HG02938 (cell line): Measurements from ENCODE around the gene WDR74.
"Not testable (repeated sequence)": the region's sequence is repeated elsewhere in the genome, so short reads cannot be mapped to it uniquely, and the experiment has no call there.

ENCODE experiments used
- ATAC-seq: cut with Tn5 transposase; IDR thresholded peaks from one replicate; pipeline ENCODE4 v1.9.1; 2021; ENCODE audit warnings: mild to moderate bottlenecking, moderate library complexity; ENCODE audit not compliant: unreplicated experiment

The WDR74 gene

DNA sequence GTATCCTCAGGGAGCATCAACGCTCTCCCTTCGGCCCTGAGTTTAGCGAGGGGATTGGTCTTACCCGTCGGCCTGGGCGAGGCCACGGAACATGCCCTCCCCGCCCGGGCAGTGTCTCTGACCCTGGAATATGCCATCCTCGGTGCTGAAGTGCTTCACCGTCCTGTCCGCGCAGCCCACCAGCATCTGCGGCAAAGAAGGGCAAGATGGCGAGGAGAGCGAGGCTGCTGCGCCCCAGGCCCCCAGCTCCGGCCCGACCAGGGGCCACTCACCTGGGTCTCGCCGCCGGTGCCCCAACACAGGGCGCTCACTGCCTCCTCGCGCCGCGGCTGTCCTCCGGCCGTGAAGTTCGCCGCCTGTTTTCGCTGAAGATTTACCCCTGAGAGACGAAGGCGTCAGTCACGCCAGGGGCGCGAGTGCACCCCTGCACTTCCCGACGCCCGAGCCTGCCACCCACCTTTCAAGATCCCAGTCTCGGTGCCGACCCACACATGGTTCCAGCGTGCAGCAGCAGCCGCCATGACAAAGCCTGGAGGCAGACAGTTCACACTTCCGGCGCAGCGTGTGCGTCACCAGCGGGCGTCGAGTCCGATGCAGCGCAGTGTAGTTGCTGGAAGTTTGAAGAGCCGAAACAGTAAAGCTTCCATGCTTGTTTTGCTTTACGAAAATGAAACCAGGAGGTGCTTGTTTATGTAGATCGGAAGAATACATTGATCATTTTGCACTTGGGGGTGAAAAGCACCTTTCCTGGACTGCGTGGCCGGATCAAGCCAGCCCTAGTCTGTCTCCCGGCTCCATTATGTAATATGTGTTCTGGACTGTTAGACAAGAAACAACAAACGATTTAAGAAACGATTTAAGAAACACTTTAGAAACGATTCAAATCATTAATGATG, at the start of gene WDR74:
TSS of gene WDR74 (minus strand) at position 541 of the 896 bp plus-strand sequence. CDS start at position 521, 20 bp downstream.
- ATAC-seq, result peak; percentile 44

DNA sequence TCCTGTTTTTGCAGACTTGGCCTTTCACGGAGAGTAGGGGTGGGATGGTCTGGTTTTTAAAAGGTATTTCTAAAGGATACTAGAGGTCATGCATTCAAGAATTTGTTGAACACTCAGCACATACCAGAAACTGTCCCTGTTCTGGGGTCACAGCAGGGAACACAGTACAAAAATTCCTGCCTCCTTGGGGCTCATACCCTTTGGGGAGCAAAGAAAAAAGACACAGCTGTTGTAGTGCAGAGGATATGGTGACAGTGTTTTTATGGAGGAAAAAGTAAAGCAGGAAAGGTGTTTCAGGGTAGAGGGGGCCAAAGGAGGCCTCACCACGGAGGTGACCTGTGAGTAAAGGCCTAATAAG, 49.7 kb upstream of the WDR74 start:
- no peak for ATAC-seq

DNA sequence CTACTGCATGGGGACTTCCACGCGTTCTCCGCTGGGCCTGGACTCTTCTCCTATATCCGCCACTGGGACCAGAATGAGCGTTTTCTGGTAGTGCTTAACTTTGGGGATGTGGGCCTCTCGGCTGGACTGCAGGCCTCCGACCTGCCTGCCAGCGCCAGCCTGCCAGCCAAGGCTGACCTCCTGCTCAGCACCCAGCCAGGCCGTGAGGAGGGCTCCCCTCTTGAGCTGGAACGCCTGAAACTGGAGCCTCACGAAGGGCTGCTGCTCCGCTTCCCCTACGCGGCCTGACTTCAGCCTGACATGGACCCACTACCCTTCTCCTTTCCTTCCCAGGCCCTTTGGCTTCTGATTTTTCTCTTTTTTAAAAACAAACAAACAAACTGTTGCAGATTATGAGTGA, 49.0 kb upstream of the WDR74 start:
- ATAC-seq, result no peak

DNA sequence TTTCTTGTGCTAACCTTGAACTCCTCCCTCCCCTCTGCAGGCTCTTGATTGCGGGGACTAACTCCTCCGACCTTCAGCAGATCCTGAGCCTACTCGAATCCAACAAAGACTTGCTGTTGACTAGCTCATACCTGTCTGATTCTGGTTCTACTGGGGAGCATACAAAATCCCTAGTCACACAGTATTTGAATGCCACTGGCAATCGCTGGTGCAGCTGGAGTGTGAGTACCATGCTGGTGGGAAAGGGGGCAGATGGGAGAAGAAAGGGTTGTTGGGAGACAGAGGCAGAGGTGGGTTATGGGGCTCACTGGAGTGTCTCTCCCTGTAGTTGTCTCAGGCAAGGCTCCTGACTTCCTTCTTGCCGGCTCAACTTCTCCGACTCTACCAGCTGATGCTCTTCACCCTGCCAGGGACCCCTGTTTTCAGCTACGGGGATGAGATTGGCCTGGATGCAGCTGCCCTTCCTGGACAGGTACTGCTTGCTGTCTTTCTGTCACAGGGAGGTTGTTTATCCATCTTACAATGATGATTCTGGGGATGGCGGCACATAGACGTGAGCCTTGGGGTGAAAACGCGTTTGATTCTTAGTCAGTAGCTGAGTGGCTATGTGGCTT, 45.9 kb upstream of the WDR74 start:
- ATAC-seq, result no peak

DNA sequence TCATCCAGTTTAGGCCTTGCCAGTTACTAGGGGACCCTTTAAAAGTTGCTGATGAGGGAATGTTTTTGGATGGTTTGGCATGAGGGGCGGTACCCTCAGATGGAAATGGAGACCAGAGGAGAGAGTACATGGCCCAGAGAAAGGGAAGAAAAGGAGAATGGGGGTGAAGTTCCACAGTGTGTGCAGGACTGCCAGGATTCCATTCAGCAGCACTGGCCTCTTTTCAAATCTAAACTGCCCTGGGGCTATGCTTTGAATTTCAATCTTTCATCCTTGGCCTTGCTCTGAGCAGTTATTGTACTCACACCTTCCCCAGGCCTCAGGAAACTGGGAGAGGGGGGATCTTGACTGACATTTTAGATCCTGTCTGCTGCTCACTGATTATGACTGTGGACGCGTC, 44.3 kb upstream of the WDR74 start:
- no peak for ATAC-seq

DNA sequence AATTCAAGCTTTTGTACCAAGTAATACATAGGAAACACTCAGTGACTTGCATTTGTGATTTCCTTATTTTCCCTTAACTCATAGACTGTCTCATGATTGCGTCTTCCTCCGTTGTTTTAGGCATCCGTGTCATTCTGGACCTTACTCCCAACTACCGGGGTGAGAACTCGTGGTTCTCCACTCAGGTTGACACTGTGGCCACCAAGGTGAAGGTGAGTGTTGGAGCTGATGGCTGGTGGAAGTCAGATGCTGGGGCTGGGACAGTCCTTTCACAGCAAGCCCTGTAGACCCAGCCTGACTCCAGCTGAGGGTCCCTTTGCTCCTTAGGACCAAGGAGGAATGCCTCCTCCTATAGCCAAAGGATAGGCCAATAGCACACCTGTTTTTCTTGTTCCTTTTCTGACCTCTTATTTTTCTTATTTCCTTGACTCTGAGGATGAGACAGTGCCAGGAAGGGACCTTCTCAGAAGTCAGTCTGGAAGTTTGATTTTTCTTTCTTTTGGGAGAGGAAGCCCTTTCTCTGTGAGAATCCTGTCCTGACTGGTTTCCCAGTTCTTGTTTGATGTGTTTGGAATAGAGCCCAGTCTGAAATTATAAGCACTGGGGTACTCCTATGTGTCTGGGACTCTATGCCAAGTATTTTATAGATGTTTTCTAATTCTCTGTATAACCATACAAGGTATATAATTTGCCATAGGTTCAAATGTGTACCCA, 43.6 kb upstream of the WDR74 start:
- ATAC-seq, result no peak

DNA sequence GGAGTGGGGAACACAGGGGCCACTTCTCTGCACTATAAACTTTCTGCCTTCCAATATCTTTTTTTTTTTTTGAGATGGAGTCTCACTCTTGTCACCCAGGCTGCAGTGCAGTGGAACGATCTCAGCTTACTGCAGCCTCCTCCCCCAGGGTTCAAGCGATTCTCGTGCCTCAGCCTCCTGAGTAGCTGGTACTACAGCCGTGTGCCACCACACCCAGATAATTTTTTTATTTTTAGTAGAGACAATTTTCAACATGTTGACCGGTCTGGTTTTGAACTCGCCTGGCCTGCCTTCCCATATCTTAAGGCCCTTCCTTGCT, 43.0 kb upstream of the WDR74 start:
- no peak for ATAC-seq

DNA sequence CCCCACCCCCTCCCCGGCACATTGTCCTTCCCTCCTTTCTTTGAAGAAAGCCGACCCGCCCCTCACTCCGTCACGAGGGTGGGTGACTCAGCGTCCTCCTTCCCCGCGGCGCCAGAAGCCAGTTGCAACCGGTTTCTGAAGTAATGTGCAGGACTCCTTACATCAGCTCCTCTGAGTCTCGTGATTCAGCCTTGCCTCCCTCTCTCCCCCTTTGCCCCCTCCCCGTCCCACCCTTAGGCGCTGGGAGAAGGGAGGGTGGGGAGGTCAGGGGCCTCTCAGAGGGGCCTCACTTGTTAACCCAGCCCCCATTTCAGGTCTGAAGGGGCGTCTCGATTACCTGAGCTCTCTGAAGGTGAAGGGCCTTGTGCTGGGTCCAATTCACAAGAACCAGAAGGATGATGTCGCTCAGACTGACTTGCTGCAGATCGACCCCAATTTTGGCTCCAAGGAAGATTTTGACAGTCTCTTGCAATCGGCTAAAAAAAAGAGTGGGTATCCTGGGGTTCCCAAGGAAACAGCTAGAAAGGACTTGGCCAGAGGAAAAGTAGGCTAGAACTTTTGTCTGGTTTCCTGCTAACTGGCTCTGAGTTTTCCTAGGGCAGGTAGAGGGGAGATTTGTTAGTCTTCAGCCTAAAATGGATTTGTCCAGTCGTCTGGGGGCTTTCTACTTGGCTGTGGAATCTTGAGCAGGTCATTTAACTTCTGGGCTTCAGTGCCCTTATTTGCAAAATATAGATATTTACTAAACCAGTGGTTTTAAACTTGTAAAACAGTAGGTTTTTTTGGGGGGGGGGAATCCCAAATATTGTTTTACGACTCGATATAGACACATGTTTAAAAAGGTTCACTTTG, 42.4 kb upstream of the WDR74 start:
- ATAC-seq, result peak; percentile 38

DNA sequence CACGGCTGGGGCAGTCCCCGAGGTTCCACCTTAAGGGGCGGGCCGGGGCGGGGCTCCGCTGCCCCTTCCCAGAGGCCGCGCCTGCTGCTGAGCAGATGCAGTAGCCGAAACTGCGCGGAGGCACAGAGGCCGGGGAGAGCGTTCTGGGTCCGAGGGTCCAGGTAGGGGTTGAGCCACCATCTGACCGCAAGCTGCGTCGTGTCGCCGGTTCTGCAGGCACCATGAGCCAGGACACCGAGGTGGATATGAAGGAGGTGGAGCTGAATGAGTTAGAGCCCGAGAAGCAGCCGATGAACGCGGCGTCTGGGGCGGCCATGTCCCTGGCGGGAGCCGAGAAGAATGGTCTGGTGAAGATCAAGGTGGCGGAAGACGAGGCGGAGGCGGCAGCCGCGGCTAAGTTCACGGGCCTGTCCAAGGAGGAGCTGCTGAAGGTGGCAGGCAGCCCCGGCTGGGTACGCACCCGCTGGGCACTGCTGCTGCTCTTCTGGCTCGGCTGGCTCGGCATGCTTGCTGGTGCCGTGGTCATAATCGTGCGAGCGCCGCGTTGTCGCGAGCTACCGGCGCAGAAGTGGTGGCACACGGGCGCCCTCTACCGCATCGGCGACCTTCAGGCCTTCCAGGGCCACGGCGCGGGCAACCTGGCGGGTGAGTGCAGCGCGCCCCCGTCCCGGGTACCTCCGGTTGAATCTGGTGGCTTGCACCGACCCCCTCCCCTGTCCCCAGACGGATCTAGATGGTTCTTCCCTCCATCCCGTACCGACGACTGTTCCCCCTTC, 41.6 kb upstream of the WDR74 start, which contains the start of gene SLC3A2:
TSS of gene SLC3A2 (plus strand) at position 94 of the 776 bp plus-strand sequence. CDS start at position 222, 128 bp downstream.
- peak; percentile 60 for ATAC-seq

DNA sequence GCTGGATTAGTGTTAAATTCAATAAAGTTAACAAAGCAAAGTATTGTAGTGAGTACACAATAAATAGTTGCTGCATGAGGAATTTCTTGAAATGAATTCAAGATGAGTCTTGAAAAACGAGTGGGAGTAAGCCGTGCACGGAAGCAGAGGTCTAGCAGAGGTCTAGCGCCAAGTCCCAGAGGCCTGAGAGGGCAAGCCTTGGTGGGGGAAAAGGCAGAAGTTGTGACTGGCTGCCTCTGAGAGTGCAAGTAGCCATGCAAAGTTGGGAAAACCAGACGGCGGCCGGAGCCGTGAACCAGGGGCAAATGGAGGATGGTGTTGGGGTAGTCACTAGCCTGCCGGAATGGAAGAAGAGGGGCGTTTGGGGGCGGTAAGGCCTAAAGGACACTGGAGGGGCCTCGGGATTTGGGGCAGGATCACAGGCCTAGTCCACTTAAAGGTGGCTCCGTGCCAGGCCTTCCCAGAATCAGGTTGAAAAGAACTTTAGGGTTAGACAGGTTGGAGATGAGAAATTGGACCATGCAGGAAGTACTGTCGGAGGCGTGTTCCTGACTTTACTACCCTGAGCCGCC, 40.9 kb upstream of the WDR74 start:
- ATAC-seq, result no peak

DNA sequence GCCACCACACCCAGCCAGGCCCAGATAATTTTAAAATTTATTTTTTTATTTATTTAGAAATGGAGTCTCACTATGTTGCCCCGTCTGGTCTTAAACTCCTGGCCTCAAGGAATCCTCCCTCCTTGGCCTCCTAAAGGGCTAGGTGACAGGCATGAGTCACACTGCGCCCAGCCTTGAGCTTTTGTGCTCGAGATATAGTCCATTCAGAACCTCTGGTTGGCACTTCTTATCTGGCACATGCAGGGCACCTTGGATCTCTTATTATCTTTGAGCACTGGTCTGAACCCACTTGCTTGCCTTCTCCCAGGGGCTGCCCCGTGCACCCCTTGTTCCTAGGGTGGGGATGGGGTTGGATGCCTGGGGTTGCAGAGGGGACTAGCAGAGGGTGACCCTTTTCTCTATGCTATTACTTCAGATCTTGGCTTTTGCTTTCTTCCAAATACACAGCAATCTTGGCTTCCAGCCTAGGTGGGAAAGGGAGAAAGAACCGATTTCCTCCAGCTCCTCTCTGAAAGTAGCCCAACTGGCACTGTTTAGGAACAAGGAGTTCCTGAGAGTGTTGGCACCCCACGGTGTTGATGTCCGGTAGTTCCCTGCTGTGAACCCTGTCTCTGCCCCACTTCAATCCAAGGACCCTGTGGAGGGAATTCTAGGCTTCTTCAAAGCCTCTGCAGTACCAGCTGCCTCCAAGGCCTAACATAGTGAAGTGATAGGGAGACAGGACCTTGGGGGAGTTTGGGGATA, 40.0 kb upstream of the WDR74 start:
- ATAC-seq, result no peak

DNA sequence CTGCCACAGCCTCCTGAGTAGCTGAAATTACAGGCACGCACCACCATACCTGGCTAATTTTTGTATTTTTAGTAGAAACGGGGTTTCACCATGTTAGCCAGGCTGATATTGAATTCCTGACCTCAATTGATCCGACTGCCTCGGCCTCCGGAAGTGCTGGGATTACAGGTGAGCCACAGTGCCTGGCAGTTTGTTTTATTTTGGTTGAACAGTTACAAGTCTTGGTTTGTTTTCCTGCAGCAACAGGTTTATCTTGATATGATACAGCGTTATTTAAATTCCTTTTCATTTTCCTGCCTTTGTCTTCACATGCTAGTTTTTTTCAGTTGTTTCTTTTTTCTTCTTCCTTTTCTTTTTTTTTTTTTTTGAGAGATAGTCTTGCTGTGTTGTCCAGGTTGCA, 37.3 kb upstream of the WDR74 start:
- ATAC-seq, result no peak

DNA sequence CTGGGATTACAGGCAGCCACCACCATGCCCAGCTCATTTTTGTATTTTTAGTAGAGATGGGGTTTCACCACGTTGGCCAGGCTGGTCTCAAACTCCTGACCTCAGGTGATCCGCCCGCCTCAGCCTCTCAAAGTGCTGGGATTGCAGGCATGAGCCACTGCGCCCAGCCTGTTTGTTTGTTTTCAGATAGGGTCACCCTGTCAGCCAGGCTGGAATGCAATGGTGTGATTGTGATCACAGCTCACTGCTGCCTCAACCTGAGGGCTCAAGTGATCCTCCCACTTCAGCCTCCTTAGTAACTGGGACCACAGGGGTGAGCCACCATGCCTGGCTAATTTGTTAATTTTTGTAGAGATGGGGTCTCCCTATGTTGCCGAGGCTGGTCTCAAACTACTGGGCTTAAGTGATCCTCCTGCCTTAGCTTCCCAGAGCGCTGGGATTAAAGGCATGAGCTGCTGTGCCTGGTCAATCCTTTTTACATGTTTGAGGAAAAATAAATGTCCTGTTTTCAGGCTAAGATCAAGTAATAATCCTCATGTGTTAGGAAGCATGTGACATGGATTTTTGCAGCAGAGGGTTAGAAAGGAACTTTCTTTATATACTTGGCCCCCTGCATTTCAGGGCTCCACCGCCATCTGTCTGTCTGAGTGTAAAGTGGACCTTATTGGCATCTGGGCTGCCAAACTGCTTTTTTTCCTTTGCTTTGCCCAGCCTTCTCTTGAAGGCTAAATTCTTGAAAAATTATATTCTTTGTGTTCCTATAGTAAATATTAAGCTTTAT, 36.5 kb upstream of the WDR74 start:
- ATAC-seq, result no peak

DNA sequence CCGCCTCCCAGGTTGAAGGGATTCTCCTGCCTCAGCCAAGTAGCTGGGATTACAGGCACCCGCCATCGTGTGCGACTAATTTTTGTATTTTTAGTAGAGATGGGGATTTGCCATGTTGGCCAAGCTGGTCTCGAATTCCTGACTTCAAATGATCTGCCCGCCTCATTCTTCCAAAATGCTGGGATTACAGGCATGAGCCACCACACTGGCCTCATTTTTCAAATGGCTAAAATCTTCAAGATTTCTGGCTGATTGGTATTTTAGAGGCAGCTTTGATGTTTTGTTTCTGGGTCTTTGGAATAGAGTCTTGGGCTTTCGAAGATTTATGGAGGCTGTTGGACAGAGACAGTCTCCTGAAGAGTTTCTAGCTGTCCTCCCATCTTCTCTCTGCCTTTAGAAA, 35.5 kb upstream of the WDR74 start:
- ATAC-seq, result no peak

DNA sequence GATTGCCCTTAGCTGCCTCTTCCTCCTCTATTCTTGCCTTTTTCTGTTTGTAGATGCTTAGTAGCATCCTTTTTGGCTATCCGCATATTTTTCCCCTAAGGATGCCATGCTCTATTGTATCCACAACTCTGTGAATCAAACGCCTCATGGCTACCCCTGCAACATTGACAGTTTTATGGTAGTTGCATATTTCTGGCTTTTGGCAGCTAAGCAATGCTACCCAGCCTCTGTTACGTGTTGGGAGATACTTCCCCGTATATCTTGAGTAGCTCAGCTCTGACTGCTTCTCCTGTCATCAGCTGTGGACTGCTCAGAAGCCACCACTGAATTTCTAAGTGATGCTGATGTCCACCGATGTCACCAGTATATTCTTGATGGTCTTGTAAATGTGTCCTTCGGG, 26.2 kb upstream of the WDR74 start:
- no peak for ATAC-seq

DNA sequence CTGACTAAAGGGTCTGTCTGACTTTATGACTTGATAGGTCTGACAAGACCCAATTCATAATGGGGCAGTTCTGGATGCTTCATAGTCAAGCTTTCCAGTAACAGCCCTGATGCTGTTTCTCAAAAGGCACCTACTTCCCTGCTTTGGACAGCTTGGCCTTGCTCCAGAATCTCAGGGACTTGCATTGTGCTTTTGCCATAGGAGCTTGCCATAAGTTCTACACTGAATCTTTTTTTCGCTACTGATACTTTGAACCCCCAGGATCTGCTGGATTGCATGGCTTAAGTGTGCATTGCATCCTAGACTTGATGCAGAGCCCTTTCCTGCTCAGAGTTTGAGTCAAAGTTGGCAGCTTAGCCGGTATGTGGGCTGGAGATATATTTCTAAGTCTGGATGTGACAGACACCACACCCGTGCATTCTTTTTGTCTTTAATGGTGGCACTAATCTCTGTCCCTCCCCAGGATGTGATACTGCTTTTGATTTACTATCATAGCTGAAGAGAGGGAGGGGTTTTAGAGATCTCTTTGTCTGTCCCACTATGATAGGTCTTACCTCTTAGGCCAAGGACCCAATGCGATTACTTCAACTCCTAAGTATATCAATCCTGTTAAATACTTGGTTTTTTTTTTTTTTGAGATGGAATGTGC, 24.4 kb upstream of the WDR74 start:
- ATAC-seq, result no peak

DNA sequence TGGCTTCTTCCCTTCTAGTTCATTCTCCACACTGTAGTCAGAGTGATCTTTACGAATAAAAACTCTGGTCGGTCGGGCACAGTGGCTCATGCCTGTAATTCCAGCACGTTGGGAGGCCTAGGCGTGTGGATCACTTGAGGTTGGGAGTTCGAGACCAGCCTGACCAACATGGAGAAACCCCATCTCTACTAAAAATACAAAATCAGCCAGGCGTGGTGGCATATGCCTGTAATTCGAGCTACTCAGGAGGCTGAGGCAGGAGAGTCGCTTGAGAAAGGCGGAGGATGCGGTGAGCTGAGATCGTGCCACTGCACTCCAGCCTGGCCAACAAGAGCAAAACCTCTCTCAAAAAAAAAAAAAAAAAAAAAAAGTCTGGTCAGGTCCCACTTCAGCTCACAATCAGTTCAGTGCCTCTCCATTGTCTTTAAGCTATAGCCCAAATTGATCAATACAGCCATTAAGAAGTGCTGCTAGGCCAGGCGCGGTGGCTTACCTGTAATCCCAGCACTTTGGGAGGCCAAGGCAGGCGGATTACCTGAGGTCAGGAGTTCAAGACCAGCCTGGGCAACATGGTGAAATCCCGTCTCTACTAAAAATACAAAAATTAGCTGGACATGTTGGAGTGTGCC, 22.3 kb upstream of the WDR74 start:
- not testable (repeated sequence) for ATAC-seq
